NCI-H2107 treated with DMSO at 0.1 percent for 48 hours (cell line): ENCODE results near the gene SART1.

Experiments used
- DNase-seq: peaks from one replicate; lab custom pipeline; 2025; ENCODE audit not compliant: unreplicated experiment; lab: John Stamatoyannopoulos, UW

The SART1 gene

DNA sequence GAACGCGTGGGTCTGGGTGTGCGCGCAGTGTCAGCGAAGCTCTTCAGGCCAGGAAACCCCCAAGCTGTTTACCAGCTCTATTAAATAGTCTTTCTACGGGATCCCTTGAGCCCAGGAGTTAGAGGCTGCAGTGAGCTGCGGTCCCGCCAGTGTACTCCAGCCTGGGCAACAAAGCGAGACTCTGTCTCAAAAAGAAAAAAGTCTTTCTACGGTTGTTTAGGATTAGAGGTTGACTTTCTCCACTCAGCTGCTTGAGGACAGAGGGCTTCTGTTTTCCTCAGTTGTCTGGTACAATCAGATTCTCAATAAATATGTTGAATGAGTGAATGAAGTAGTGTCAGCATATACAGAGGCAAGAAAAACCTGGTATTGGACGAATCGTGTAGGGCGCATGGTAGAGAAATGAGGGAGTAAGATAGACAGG lies 619 bp downstream of the SART1 start:
- no peak for DNase-seq

DNA sequence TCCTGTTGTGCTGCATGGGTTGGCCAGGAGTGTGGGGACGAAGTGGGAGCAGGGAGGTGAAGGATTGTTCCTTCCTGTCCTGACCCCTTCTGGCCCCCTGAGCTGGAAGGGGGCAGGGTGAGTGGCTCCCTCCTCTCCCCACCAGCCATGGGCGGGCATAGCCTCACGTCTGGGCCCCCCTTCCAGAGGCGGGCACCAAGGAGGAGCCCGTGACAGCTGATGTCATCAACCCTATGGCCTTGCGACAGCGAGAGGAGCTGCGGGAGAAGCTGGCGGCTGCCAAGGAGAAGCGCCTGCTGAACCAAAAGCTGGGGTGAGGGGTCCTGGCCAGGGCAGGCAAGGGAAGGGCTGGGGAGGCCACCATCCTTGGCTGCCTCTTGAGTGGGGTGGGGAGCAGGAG lies 3.4 kb downstream of the SART1 start:
- no peak for DNase-seq

DNA sequence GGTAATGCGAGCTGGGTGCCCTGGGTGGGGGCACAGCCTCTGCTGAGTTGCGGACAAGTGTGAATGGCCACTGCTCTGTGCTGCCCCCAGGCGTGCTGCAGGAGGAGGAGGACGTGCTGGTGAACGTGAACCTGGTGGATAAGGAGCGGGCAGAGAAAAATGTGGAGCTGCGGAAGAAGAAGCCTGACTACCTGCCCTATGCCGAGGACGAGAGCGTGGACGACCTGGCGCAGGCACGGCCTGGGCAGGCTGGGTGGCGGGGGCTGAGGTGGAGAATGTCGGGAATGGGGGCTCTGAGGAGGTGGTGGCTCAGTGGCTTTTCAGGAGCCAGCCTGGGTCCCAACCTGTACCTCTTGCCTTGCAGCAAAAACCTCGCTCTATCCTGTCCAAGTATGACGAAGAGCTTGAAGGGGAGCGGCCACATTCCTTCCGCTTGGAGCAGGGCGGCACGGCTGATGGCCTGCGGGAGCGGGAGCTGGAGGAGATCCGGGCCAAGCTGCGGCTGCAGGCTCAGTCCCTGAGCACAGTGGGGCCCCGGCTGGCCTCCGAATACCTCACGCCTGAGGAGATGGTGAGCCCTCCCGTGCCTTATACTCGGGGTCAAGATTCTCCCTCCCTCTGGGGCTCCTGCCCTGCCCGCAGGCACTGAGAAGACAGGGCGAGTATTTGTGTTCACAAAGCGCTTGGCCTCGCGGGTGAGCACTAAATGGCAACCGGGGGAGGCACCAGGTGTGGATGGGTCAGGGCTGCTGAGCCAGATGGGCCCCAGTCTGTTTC lies 4.6 kb downstream of the SART1 start:
- no peak for DNase-seq

DNA sequence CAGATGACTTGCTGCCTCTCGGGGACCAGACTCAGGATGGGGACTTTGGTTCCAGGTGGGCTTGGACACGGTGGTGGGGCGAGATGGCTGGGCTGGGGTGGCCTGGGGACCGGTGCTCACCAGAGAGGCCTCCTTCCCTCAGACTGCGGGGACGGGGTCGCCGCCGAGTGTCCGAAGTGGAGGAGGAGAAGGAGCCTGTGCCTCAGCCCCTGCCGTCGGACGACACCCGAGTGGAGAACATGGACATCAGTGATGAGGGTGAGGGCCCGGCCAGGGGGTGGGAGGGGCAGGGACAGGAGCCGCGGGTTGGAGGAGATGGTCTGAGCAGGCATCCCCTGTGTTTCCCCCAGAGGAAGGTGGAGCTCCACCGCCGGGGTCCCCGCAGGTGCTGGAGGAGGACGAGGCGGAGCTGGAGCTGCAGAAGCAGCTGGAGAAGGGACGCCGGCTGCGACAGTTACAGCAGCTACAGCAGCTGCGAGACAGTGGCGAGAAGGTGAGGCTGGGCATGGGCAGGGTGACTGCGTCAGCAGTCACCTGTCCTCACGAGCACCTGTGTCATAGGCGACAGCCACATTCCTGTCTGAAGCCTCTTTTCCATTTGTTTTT lies 5.9 kb downstream of the SART1 start:
- no peak for DNase-seq

DNA sequence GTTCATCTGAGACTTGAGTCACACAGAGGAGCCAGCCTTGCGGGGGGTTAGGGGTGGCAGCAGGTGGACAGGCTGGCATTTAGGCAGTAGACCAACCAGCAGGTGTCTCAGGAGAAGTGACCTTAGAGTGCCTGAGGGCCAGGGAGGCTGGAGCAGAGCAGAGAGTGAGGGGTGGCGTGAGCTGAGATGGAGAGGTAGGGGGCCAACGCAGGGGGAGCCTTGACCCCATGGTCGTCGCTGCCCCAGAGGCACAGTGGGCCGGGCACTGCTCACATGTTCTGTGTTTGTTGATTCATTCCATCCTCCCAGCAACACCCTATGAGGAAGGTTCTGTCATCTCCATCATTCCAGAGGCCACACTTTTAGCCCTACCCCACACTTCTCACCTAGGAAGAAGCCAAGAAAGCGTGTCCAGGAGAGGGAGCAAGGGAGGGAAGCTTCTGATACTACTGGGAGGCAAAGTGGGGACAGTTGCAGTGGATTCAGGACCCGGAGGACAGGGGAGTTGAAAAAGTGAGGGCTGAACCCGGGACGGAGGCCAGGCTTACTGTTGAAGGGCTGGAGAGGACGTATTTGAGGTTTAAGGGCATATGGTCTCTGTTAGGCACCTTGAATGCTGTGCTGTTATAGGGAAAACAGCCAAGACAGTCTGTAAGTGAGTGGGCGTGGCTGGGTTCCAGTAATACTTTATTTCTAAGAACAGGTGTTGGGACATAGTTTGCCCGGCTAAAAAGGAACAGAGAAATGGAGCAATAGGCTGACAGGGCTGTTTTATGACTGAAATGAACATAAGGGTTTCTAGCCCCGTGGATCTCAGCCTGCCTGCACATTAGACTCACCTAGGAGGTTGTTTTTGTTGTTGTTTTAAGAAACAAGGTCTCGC lies 7.3 kb downstream of the SART1 start:
- no peak for DNase-seq

DNA sequence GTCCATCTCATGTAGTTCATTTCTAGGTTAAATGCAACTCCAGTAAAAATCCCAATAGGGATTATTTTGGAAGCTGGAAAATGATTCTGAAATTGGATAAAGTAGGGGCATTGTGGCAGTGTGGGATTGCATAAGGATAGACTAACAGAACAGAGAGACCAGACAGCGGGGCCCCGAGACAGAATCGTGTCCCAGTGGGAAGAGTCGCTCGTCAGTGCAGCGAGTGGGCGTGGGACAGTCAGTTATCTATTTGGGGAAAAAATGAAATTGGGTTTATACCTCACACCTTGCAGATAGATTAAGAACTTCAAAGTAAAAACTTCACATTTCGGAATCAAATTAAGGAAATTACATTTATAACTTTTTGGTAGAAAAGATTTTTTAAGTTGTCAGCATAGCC lies 10.6 kb downstream of the SART1 start:
- no peak for DNase-seq

DNA sequence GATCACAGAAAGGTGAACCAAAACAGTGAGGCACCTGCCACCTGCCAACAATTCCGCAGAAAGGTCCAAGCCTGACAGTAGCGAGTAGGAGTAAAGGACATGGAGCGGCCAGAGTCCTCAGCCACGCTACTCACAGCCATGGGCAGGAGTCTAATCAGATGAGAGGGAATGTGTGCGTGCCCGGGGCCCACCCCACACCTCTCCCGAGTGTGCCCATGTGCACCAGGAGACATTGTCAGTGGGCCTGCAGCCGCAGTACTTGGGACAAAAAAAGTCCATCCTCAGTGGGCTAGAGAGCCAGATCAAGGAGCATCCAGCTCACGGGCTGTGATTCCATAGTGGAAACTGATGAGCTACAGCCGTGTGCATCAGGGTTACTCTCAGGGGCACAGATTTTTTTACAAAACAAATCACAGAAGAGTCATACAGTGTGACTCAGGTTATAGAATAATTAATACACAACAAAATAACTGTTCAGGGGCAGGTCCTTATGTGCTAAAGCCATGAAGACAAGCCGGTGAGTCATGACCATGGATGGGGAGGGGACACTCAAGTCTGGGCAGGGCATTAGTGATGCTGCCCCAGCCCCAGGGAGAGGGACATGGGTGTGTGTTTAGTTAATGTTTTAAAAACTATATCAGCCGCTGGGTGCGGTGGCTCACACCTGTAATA lies 12.0 kb downstream of the SART1 start:
- DNase-seq, result no peak

DNA sequence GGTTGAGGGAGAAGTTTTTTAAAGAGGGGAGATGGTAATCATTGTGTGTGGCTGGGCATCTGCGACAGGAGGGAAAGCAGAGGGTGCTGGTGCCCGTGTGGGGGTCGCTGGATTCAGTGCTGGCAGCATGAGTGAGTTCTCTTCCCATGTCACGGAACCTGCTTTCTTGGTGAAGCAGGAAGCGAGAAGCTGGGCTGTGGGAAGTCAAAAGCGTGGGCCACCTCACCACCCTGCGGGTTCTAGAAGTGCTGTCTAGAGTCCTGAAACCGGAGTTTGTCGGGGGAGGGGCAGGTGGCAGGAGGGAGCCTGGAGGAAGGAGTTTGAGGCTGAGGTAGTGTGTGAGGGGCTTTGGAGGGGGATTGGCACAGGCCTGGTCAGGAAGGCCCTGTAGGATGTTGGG lies 14.2 kb downstream of the SART1 start:
- no peak for DNase-seq

DNA sequence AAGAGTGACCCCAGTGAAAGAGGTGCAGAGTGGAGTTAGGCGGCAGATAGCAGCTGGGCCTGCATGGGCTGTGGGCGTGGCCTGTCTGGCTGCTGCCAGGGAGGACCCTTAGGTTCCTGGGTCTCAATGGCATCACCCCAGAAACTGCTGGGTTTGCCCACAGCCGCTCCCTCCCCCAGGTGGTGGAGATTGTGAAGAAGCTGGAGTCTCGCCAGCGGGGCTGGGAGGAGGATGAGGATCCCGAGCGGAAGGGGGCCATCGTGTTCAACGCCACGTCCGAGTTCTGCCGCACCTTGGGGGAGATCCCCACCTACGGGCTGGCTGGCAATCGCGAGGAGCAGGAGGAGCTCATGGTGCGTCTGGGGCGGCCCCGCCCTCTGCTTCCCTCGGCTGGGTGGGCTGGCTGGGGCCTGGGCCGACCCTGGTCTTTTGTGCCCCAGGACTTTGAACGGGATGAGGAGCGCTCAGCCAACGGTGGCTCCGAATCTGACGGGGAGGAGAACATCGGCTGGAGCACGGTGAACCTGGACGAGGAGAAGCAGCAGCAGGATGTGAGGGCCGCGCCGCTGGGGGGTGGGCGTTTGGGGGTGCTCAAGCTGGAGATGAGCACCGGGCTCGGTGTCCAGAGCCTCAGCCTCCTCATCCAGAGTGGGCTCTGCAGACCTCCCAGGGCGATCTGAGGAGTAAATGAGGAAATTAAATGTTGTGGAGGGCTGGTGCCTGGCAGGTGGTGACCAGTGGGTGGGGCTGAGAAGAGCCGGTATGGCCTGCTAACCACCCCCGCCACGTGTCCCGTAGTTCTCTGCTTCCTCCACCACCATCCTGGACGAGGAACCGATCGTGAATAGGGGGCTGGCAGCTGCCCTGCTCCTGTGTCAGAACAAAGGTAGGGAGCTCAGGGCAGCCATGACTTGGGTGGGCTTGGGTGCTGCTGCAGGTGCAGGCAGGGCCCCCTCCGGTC lies 15.0 kb downstream of the SART1 start:
- DNase-seq, result no peak

DNA sequence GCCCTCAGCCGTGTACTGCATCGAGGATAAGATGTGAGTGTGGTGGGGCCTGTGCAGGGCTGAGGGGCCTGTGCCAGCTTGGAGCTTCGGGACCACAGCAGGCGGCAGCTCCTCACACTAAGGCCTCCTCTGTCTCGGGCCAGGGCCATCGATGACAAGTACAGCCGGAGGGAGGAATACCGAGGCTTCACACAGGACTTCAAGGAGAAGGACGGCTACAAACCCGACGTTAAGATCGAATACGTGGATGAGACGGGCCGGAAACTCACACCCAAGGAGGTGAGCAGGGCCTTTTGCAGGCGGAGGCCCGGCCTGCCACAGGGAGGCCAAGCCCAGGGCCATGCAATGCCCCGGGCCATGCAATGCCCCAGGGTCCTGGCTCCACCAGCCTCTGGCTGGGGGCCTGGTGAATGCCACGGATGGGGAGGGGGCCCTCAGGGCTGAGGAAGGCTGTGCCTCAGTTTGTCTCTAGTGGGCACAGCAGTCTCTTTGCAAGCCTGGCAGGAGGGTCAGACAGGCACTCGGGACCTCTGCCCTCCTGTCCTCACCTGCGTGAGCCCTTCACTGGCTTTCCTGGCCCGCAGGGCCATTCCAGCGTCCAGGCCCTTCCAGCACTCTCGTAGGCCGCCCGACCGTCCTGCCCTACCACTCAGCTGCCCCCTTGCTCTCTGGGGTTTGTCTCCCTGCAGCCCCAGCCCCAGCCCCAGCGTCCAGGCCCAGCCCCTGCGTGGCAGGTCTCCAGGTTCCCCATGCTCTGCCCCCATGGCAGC lies 16.3 kb downstream of the SART1 start:
- no peak for DNase-seq

DNA sequence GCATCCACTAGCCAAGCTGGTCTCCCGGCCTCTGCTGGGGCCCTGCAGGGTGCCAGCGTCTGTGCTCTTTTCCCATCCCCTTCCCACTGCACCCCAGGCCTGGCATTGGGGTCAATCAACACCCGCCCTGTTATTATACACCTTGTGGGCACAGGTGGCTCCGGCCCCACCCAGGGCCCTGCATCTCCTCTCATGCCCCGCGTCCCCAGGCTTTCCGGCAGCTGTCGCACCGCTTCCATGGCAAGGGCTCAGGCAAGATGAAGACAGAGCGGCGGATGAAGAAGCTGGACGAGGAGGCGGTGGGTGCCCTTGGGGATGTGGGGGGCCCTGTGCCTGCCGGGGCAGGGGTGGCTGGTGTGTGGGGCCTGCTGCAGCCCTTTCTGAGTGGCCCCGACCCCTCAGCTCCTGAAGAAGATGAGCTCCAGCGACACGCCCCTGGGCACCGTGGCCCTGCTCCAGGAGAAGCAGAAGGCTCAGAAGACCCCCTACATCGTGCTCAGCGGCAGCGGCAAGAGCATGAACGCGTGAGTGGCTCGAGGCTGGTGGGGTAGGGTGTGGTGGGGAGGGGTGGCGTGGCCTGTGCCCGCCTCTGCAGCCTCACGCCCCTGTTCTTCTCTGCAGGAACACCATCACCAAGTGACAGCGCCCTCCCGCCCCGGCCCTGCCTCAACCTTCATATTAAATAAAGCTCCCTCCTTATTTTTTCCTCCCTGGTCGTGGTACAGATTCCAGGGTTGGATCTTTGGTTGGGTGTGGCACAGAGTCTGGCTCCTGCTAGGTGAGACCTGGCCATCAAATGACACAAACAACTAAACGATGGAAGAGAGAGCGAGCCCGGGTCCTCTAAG lies 17.1 kb downstream of the SART1 start:
- DNase-seq, result no peak

DNA sequence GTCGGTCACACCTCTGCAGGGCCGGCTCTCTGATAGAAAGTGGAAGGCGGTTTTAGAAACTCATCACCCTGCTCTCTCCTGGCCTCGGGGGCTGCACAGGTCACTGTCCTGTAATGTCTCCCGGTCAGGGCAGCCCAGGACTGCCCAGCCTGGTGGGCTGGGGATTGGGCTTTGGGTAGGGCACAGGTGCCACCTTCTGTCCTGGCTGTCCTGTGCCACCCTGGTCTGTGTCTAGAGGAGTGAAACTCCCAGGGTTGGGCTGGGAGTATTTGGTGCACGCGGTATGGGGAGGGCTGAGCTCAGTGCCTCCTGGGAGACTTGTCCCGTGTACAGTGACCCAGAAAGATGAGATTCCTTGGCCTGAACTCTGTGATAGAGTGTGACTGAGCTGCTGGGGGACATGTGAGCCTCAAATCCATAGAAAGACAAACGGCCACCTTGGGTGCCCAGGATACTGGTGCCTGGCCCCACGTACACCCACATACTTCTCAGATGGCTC lies 17.8 kb downstream of the SART1 start:
- no peak for DNase-seq

DNA sequence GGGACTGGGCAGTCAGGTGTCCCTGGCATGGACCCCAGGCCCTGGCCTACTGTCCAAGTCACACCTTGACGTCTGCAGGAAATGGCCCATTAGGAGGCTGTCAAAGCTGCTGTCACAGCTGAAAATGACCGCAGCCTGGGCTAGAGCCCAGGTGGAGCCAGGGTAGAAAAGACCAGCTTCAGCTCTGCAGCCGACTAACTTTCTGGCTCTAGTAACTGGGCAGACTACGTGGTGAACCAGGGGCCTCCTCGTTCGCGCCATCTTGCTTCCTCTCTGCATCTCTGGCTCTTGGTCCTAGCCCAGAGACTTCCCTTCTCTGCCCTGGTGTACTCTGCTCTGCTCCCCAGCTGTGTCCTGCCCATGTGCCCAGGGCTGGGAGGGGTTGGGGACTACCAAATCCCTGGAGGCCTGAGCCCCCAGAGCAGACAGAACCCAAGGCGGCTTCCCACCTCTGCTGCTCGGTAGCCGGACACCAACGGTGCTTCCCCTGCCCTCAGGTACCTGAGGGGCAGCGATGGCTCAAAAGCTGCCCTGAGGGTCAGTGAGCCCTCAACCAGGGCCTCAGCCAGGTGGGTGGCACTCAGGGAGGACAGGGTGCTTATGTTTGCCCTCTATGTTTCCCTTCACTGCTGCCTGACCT lies 19.7 kb downstream of the SART1 start:
- DNase-seq, result no peak

DNA sequence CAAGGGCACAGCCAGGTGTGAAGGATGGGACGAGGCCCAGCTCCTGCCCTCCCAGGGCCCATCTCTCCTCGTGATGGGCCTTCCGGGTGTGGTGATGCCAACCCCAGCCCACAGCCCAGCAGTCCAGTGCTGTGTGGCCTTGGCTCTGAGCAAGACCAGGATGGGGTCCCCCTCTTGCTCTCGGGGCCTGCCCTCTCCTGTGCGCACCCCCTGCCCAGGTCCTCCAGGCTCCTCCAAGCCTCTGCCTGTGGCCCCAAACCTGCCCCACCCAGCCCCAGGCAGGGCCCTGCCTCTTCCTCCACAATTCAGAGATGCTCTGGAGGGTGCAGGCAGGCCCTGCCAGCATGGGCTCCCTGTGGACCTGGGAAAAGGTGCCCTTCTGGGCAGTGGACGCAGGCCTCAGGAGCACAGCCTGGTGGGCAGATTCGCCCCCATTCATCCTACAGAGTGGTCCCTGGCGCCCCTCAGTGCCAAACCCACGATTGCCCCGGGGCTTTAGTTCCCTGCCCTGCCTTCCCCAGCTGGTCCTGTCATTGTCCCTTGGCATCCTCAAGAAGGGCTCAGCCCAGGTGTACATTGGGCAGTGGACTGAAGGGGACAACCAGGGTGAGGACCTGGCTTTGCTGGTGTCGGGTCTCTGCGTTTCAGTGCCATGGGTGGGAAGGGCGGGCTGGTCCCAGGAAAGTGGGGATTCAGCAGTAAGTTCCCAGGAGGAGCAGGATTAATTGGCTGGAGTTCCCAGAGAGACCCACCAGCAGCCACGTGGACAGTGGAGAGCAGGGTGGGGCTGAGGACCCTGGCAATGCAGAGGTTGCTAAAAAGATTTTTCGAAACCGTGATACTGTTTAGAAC lies 20.7 kb downstream of the SART1 start:
- DNase-seq, result no peak

DNA sequence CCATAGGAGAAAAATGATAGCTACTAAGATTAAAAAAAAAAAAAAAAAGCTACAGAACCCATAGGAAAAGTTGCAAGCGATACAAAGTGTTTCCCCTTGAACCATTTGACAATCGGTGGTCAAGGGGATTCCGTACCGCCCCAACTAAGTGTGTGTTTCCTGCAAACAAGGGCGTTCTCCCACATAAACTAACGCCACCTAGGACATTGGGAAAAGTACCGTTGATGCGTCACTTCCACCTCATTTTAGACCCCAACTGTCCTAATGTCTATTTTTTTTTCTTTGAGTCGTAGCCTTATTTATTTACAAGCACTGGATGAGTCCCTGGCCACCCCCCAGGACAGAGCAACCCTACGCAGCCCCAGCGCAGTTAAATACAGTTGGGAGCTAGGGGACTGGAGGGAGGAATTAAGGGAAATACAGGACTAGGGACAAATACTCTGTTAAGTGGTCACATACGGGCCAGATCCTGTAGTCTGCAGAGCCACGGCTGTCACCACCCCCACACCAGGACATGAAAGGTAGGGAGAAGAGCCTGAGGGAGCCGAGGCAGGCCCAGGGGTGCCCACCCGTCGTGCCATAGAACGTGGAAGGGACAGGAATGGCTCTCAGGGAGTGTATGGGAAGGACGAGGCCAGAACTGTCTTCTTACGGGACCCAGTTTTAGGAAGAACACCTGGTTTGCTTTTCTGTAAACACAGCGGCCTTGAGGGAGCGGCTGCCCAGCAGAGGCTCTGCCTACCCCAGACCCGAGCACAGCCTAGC lies 21.5 kb downstream of the SART1 start:
- no peak for DNase-seq

DNA sequence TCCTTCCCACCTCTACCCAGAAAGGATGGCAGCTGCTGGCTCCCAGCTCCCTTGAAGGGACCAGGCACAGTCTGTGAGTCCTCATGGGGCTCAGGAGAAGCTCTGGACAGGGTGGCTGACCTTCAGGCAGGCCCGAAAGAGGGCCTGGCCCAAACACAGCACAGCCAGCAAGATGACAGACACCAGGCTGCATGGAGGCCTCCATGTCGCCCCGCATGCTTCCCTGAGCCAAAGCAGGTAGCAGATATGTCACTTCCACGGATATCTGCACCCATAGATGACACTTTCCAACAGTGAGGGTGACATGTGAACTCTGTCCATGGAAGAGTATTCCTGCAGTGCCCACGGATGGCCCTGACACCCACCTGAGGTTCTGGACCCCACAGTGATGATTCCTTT lies 22.1 kb downstream of the SART1 start:
- DNase-seq, result no peak
